HCEC 1CT (cell line): ENCODE data around the gene GMEB1.
A peak's percentile ranks its signal among the peaks of the same experiment; 100 is the strongest.
"Not testable (repeated sequence)": the region's sequence is repeated elsewhere in the genome, so short reads cannot be mapped to it uniquely, and the experiment has no call there.

Experiments used
- DNase-seq: peaks from one replicate; pipeline ENCODE4 v3.0.0-alpha.2; 2017

GMEB1 gene

GRCh38 chr1:28668191-28668955 lies at the start of gene GMEB1:
TSS of gene GMEB1 (plus strand) at chr1:28668784. CDS start at chr1:28683613, 14,829 bp downstream.
- DNase-seq: peak; percentile 86

GRCh38 chr1:28631713-28632112 lies 36.9 kb upstream of the GMEB1 start:
- no peak for DNase-seq

- no peak for DNase-seq
These were observed 36.0 kb upstream of the GMEB1 start for GRCh38 chr1:28632560-28632959.

- no peak for DNase-seq
These were observed 27.8 kb upstream of the GMEB1 start for GRCh38 chr1:28640766-28641165.

GRCh38 chr1:28642056-28642846 lies 26.3 kb upstream of the GMEB1 start:
- peak; percentile 11 for DNase-seq

- peak; percentile 95 for DNase-seq
These were observed 25.5 kb upstream of the GMEB1 start, which contains the start of gene TAF12 for GRCh38 chr1:28642847-28643635. TSS of gene TAF12 (minus strand) at chr1:28643067. CDS start at chr1:28622081, 20,986 bp downstream.

- no peak for DNase-seq
These were observed 24.1 kb upstream of the GMEB1 start for GRCh38 chr1:28644494-28644893.

GRCh38 chr1:28645406-28645805 lies 23.2 kb upstream of the GMEB1 start:
- not testable (repeated sequence) for DNase-seq

- DNase-seq: no peak
These were observed 22.5 kb upstream of the GMEB1 start for GRCh38 chr1:28646040-28646439.

- DNase-seq: peak; percentile 92
These were observed 20.5 kb upstream of the GMEB1 start for GRCh38 chr1:28648008-28648473.

- peak; percentile 99 for DNase-seq
These were observed 19.9 kb upstream of the GMEB1 start, which contains the start of gene RNU11 for GRCh38 chr1:28648474-28649198. TSS of gene RNU11 (plus strand) at chr1:28648600.

GRCh38 chr1:28653063-28653462 lies 15.5 kb upstream of the GMEB1 start:
- not testable (repeated sequence) for DNase-seq

- DNase-seq: peak; percentile 35
These were observed 14.7 kb upstream of the GMEB1 start for GRCh38 chr1:28653870-28654269.

GRCh38 chr1:28655448-28656311 lies 12.9 kb upstream of the GMEB1 start:
- not testable (repeated sequence) for DNase-seq

- DNase-seq: no peak
These were observed 12.2 kb upstream of the GMEB1 start for GRCh38 chr1:28656335-28656734.

- no peak for DNase-seq
These were observed 4.6 kb upstream of the GMEB1 start for GRCh38 chr1:28663871-28664470.

- DNase-seq: no peak
These were observed 1.8 kb upstream of the GMEB1 start for GRCh38 chr1:28666806-28667205.

- DNase-seq: peak; percentile 67
These were observed 556 bp downstream of the GMEB1 start for GRCh38 chr1:28668956-28669723.

GRCh38 chr1:28671254-28671780 lies 2.7 kb downstream of the GMEB1 start:
- DNase-seq: no peak

- not testable (repeated sequence) for DNase-seq
These were observed 4.4 kb downstream of the GMEB1 start for GRCh38 chr1:28672971-28673370.
